ENCODE measurements around the gene EXOC3L4. TPM values are rescaled to one million over a fixed set of nuclear protein-coding genes. Genes with fewer than 3 reads are reported as not detected.

The EXOC3L4 gene
- polyA plus RNA-seq, 1 of the 3 experiments (the other 2 are of a cell fraction), result 0.46 TPM

DNA sequence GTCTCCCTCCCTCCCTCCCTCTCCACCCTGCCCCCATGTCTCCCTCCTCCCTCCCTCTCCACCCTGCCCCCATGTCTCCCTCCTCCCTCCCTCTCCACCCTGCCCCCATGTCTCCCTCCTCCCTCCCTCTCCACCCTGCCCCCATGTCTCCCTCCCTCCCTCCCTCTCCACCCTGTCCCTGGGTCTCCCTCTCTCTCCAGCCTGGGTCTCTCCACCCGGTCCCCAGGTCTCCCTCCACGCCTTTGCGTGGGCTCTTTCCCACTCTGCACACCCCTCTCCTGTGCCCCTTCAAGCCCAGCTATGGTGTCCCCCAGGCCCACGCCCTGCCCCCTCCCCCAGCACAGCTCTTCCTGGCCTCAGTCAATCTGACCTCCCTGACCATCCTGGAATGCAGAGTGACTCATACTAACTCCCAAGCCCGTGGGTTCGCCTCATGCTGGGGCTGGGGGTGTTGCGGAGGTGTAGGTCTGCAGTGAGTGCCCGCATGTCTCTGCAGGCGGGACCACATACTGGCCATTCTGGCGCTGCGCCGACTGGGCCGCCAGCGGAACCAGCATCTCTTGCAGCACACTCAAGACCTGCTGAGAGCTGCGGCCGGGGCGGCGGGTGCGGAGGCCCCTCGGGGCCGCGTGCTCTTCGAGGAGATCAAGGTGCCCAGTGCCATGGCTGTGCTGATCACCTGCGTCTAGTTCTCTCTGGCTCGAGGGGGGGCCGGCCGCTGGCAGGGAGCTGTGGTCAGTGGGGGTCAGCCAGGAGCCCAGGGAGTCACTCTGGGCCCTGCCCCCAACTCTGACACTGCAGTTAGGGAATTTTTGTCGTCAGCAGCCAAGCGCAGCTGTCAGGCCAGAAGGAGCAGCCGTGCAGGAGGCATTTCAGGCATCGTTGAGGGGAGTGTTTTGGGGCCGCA, 15.3 kb downstream of the EXOC3L4 start (continued):
- TF ChIP-seq, protein P1, sequence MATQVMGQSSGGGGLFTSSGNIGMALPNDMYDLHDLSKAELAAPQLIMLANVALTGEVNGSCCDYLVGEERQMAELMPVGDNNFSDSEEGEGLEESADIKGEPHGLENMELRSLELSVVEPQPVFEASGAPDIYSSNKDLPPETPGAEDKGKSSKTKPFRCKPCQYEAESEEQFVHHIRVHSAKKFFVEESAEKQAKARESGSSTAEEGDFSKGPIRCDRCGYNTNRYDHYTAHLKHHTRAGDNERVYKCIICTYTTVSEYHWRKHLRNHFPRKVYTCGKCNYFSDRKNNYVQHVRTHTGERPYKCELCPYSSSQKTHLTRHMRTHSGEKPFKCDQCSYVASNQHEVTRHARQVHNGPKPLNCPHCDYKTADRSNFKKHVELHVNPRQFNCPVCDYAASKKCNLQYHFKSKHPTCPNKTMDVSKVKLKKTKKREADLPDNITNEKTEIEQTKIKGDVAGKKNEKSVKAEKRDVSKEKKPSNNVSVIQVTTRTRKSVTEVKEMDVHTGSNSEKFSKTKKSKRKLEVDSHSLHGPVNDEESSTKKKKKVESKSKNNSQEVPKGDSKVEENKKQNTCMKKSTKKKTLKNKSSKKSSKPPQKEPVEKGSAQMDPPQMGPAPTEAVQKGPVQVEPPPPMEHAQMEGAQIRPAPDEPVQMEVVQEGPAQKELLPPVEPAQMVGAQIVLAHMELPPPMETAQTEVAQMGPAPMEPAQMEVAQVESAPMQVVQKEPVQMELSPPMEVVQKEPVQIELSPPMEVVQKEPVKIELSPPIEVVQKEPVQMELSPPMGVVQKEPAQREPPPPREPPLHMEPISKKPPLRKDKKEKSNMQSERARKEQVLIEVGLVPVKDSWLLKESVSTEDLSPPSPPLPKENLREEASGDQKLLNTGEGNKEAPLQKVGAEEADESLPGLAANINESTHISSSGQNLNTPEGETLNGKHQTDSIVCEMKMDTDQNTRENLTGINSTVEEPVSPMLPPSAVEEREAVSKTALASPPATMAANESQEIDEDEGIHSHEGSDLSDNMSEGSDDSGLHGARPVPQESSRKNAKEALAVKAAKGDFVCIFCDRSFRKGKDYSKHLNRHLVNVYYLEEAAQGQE (IDR thresholded peaks at IDR 0.05; ENCODE audit: low read depth, low read length), result peak; percentile 46; the same call in 1 of the 2 replicates
- TF ChIP-seq MXI1 (IDR thresholded peaks at IDR 0.05; ENCODE audit: low read depth, low read length), result no peak
- TF ChIP-seq ELF1 (IDR thresholded peaks at IDR 0.05), result peak; percentile 3; the same call in 1 of the 2 replicates
- TF ChIP-seq, protein P2, sequence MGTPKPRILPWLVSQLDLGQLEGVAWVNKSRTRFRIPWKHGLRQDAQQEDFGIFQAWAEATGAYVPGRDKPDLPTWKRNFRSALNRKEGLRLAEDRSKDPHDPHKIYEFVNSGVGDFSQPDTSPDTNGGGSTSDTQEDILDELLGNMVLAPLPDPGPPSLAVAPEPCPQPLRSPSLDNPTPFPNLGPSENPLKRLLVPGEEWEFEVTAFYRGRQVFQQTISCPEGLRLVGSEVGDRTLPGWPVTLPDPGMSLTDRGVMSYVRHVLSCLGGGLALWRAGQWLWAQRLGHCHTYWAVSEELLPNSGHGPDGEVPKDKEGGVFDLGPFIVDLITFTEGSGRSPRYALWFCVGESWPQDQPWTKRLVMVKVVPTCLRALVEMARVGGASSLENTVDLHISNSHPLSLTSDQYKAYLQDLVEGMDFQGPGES (IDR thresholded peaks at IDR 0.05; ENCODE audit: low read depth, low read length), result no peak
- TF ChIP-seq NFIC (IDR thresholded peaks at IDR 0.05; ENCODE audit: borderline replicate concordance), result peak; percentile 79
- TF ChIP-seq FOXM1 (IDR thresholded peaks at IDR 0.05; ENCODE audit: low read depth), result no peak; the same call in 1 of the 2 replicates
- no peak for TF ChIP-seq NRF1 (IDR thresholded peaks at IDR 0.05; ENCODE audit: low read depth, low read length)
- 0 out of 2 replicates have a peak, but pooled peaks have one; percentile 9 for TF ChIP-seq YY1 (IDR thresholded peaks at IDR 0.05; ENCODE audit: low read depth)
- TF ChIP-seq, protein P3, sequence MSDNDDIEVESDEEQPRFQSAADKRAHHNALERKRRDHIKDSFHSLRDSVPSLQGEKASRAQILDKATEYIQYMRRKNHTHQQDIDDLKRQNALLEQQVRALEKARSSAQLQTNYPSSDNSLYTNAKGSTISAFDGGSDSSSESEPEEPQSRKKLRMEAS (IDR thresholded peaks at IDR 0.05; ENCODE audit: low read depth), result peak; percentile 48

DNA sequence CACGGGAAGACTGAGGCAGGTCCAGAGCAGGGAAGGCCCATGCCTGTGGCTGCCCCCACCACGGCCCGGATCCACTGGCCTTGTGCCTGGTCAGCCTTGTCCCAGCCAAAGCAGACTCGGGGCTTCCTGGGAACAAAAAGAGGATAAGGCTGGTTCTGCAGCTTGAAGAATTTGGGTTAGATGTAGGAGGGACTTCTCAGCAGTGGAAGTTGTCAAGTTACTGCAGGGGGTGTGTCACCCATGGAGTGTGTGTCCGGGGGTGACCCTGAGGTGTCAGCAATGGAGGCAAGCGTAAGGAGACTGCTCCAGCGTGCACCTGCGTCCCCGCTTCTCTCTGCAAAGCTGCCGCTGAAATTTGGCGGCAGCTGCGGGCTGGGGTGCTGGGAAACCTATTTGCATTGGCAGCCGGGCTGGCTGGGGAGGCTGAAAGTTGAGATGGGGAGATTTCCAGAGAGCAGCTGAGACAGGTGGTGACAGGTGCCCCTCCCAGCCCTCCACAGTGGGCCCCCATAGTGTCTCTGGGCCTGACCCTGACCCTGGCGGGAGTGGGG, 16.2 kb downstream of the EXOC3L4 start:
- CTCF ChIA-PET, result interaction anchor here (0.8 to 1.8 kb wide), 6 partner anchors 16 to 183 kb away, joined by 3 to 9 read pairs (median 4); no protein-coding TSS in a partner anchor
- 70% methylated on average over 7 of the region's 14 CpGs for WGBS (ENCODE audit: low lambda C conversion rate)
- Histone ChIP-seq H3K4me2 (peak overlapping the region; percentile 74), H4K20me1 (ENCODE audit: insufficient read depth) (no peaks in the 10 kb centered on the region), H3K4me1 (ENCODE audit: control insufficient read depth in 1 of 2, insufficient read depth in 2 of 2, low read depth in 1 of 2, low read length in 1 of 2) (peaks cover 24 to 28% of the 10 kb centered on the region in 2 experiments; a peak in 3 of 4 replicates), H3K27me3 (ENCODE audit: insufficient read depth) (no peaks in the 10 kb centered on the region), H3F3A (replicated peaks; ENCODE audit: insufficient read depth) (peaks cover 7% of the 10 kb centered on the region), H3K9ac (peak overlapping the region; percentile 44; the same call in 1 of the 2 replicates), H3K9me2 (no peaks in the 10 kb centered on the region), H3K27ac (ENCODE audit: low read depth in 2 of 2, low read length in 1 of 2) (peak overlapping the region; percentile 55 to 78), H3K79me2 (ENCODE audit: insufficient read depth) (no peaks in the 10 kb centered on the region), H3K36me3 (replicated peaks in 1 of 2; ENCODE audit: control insufficient read depth in 1 of 2, insufficient read depth in 2 of 2, low read length in 1 of 2) (no peaks in the 10 kb centered on the region), H3K4me3 (ENCODE audit: low read depth in 2 of 2, low read length in 1 of 2) (no peak overlapping the region), H2AFZ (ENCODE audit: low read depth) (peak overlapping the region; percentile 47), H3K9me3 (no peaks in the 10 kb centered on the region)
- POLR2A ChIA-PET, result no interaction called here
- TF ChIP-seq ELF1 (IDR thresholded peaks at IDR 0.05) (no peak), NRF1 (IDR thresholded peaks at IDR 0.05; ENCODE audit: low read depth, low read length) (no peak), TAF1 (IDR thresholded peaks at IDR 0.05; ENCODE audit: borderline replicate concordance, low read depth, low read length) (no peak)
- TF ChIP-seq, protein P3 (IDR thresholded peaks at IDR 0.05; ENCODE audit: low read depth), result no peak
- DNase-seq, result no peak

Data from SK-N-SH (cell line).